Hepatocyte (in vitro differentiated cells): Measurements from ENCODE around the gene FAR1. TPM values are rescaled to one million over a fixed set of nuclear protein-coding genes. Genes with fewer than 3 reads are reported as not detected.

Source experiments
- DNase-seq: peaks from one replicate; pipeline ENCODE4 v3.0.0-alpha.2; 2016; ENCODE audit warnings: low spot score
- H2AFZ ChIP-seq: fragments of 200-600 bp; sonication (generic); 2 replicates; pipeline ENCODE4 v1.6.0; 2016; ENCODE audit warnings: antibody characterized with exemption, mild to moderate bottlenecking
- H3K27ac ChIP-seq: fragments of 200-600 bp; sonication (generic); 2 replicates; pipeline ENCODE4 v1.5.1; 2016; ENCODE audit warnings: mild to moderate bottlenecking
- H3K27me3 ChIP-seq: fragments of 200-600 bp; sonication (generic); 2 replicates; pipeline ENCODE4 v1.6.1; 2016
- H3K36me3 ChIP-seq: fragments of 200-600 bp; sonication (generic); replicated peaks from 2 replicates; pipeline ENCODE4 v1.5.1; 2016; ENCODE audit warnings: low read depth; ENCODE audit not compliant: insufficient read depth
- H3K4me1 ChIP-seq: fragments of 200-600 bp; sonication (generic); 2 replicates; pipeline ENCODE4 v1.5.1; 2016; ENCODE audit warnings: mild to moderate bottlenecking, moderate library complexity; ENCODE audit not compliant: insufficient read depth
- H3K4me2 ChIP-seq: fragments of 200-600 bp; sonication (generic); 2 replicates; pipeline ENCODE4 v1.6.0; 2016
- H3K4me3 ChIP-seq: fragments of 200-600 bp; sonication (generic); 2 replicates; pipeline ENCODE4 v1.5.1; 2016; ENCODE audit warnings: mild to moderate bottlenecking
- H3K79me2 ChIP-seq: fragments of 200-600 bp; sonication (generic); 2 replicates; pipeline ENCODE4 v1.6.0; 2017; ENCODE audit warnings: mild to moderate bottlenecking
- H3K9me2 ChIP-seq: fragments of 200-600 bp; sonication (generic); replicated peaks from 2 replicates; pipeline ENCODE4 v1.6.0; 2017; ENCODE audit warnings: mild to moderate bottlenecking; ENCODE audit not compliant: insufficient read depth
- H3K9me3 ChIP-seq: fragments of 200-600 bp; sonication (generic); 2 replicates; pipeline ENCODE4 v1.5.1; 2016; ENCODE audit warnings: low read depth, mild to moderate bottlenecking
- H4K20me1 ChIP-seq: fragments of 200-600 bp; sonication (generic); 2 replicates; pipeline ENCODE4 v1.6.0; 2016; ENCODE audit warnings: mild to moderate bottlenecking; ENCODE audit not compliant: insufficient read depth, poor library complexity, severe bottlenecking
- CTCF ChIP-seq: fragments of 200-600 bp; sonication (generic); IDR thresholded peaks from 2 replicates; pipeline ENCODE4 v1.5.1; 2016; ENCODE audit warnings: antibody characterized with exemption, mild to moderate bottlenecking; ENCODE audit not compliant: poor library complexity
- EZH2 ChIP-seq: fragments of 200-600 bp; sonication (generic); IDR thresholded peaks from 2 replicates; pipeline ENCODE4 v1.6.1; 2016; ENCODE audit warnings: antibody characterized with exemption, mild to moderate bottlenecking, borderline replicate concordance
- EZH2phosphoT487 ChIP-seq: fragments of 200-600 bp; sonication (generic); IDR thresholded peaks from one replicate; pipeline ENCODE4 v1.6.1; 2018; ENCODE audit warnings: antibody characterized with exemption, mild to moderate bottlenecking, low read depth, moderate library complexity; ENCODE audit not compliant: unreplicated experiment, severe bottlenecking
- WGBS: methylation state at CpG from one replicate; pipeline ENCODE4 v1.1.6; 2016; ENCODE audit warnings: low lambda C conversion rate; ENCODE audit errors: missing lambda C conversion rate; 5-methylcytosine and 5-hydroxymethylcytosine counted together
- polyA plus RNA-seq: library from polyadenylated mRNA; unstranded; fragments of >200 nt; fragmentation: Nextera tagmentation; extraction: Ambion mirVana; gene quantifications from 2 replicates; pipeline ENCODE4 v1.2.1, GENCODE V29; 2016
- total RNA-seq: library from RNA; depleted of rRNA; stranded (reverse); fragments of >200 nt; gene quantifications from 2 replicates; pipeline ENCODE4 v1.2.3, GENCODE V29; 2014

The FAR1 gene
- total and polyA plus RNA-seq, 2 experiments from 2014 or later: 21.7 to 71.4 TPM

- no peak for DNase-seq
- TF ChIP-seq EZH2: no peak
- TF ChIP-seq CTCF: no peak
- TF ChIP-seq EZH2phosphoT487: no peak
- Histone ChIP-seq H4K20me1 (no peaks in the 10 kb centered on the region), H3K4me2 (no peak overlapping the region), H3K27me3 (no peaks in the 10 kb centered on the region), H3K79me2 (no peaks in the 10 kb centered on the region), H3K36me3 (no peaks in the 10 kb centered on the region), H3K27ac (no peak overlapping the region), H3K9me3 (no peaks in the 10 kb centered on the region), H3K4me3 (no peak overlapping the region), H3K9me2 (no peaks in the 10 kb centered on the region), H3K4me1 (no peaks in the 10 kb centered on the region), H2AFZ (no peak overlapping the region)
Measured at GRCh38 chr11:13721760-13722159, 53.3 kb downstream of the FAR1 start.

- 100% methylated on average over 1 of the region's 1 CpG for WGBS
- Histone ChIP-seq H3K79me2 (no peaks in the 10 kb centered on the region), H3K4me2 (no peak overlapping the region), H3K4me1 (no peaks in the 10 kb centered on the region), H4K20me1 (no peaks in the 10 kb centered on the region), H3K27ac (no peak overlapping the region), H3K36me3 (no peaks in the 10 kb centered on the region), H3K9me3 (no peaks in the 10 kb centered on the region), H3K4me3 (no peak overlapping the region), H3K9me2 (no peaks in the 10 kb centered on the region), H2AFZ (no peak overlapping the region), H3K27me3 (no peaks in the 10 kb centered on the region)
- DNase-seq: no peak
- TF ChIP-seq EZH2phosphoT487: no peak
- no peak for TF ChIP-seq CTCF
- TF ChIP-seq EZH2: no peak
Measured at GRCh38 chr11:13726456-13726855, 58.0 kb downstream of the FAR1 start.

GRCh38 chr11:13728076-13728475 is 59.6 kb downstream of the FAR1 start:
- no peak for TF ChIP-seq CTCF
- no peak for TF ChIP-seq EZH2phosphoT487
- no peak for TF ChIP-seq EZH2
- no peaks in the 10 kb centered on the region for H4K20me1 ChIP-seq
- no peaks in the 10 kb centered on the region for H3K4me1 ChIP-seq
- H3K9me3 ChIP-seq: no peaks in the 10 kb centered on the region
- no peak overlapping the region for H2AFZ ChIP-seq
- no peaks in the 10 kb centered on the region for H3K36me3 ChIP-seq
- no peak overlapping the region for H3K27ac ChIP-seq
- H3K4me2 ChIP-seq: no peak overlapping the region
- H3K9me2 ChIP-seq: no peaks in the 10 kb centered on the region
- no peaks in the 10 kb centered on the region for H3K27me3 ChIP-seq
- H3K4me3 ChIP-seq: no peak overlapping the region
- H3K79me2 ChIP-seq: no peaks in the 10 kb centered on the region
- DNase-seq: no peak

GRCh38 chr11:13734530-13734929 is 66.1 kb downstream of the FAR1 start:
- no peaks in the 10 kb centered on the region for H3K79me2 ChIP-seq
- H3K27ac ChIP-seq: no peak overlapping the region
- H3K9me2 ChIP-seq: no peaks in the 10 kb centered on the region
- H3K9me3 ChIP-seq: no peaks in the 10 kb centered on the region
- no peak overlapping the region for H3K4me3 ChIP-seq
- no peaks in the 10 kb centered on the region for H3K4me1 ChIP-seq
- TF ChIP-seq EZH2 (no peak), EZH2phosphoT487 (no peak), CTCF (no peak)
- H3K4me2 ChIP-seq: no peak overlapping the region
- WGBS: 90% methylated on average over 3 of the region's 3 CpGs
- H3K27me3 ChIP-seq: no peaks in the 10 kb centered on the region
- DNase-seq: no peak
- no peaks in the 10 kb centered on the region for H4K20me1 ChIP-seq
- no peak overlapping the region for H2AFZ ChIP-seq
- no peaks in the 10 kb centered on the region for H3K36me3 ChIP-seq
